Left forelimb (tissue), 1 donor: ENCODE data around the gene SYTL3.
A peak's percentile ranks its signal among the peaks of the same experiment; 100 is the strongest.
"Not testable (repeated sequence)": the region's sequence is repeated elsewhere in the genome, so short reads cannot be mapped to it uniquely, and the experiment has no call there.

Experiments
- DNase-seq: peaks from one replicate; pipeline ENCODE4 v3.0.0-alpha.2; 2018; ENCODE audit warnings: low spot score

SYTL3 gene

GRCh38 chr6:158773581-158774449 is 124.0 kb downstream of the SYTL3 start:
- peak; percentile 51 for DNase-seq

- no peak for DNase-seq
Observed at GRCh38 chr6:158774717-158775449, 125.0 kb downstream of the SYTL3 start.

- no peak for DNase-seq
Observed at GRCh38 chr6:158775832-158776231, 126.0 kb downstream of the SYTL3 start.

- no peak for DNase-seq
Observed at GRCh38 chr6:158776737-158777136, 126.9 kb downstream of the SYTL3 start.

- no peak for DNase-seq
Observed at GRCh38 chr6:158777510-158777909, 127.7 kb downstream of the SYTL3 start.

- no peak for DNase-seq
Observed at GRCh38 chr6:158778005-158778527, 128.2 kb downstream of the SYTL3 start.

- DNase-seq, result no peak
Observed at GRCh38 chr6:158780246-158780884, 130.5 kb downstream of the SYTL3 start.

GRCh38 chr6:158780988-158781691 is 131.3 kb downstream of the SYTL3 start:
- no peak for DNase-seq

- DNase-seq, result no peak
Observed at GRCh38 chr6:158781692-158782373, 132.0 kb downstream of the SYTL3 start.

- peak; percentile 36 for DNase-seq
Observed at GRCh38 chr6:158782432-158783166, 132.7 kb downstream of the SYTL3 start.

GRCh38 chr6:158783167-158783450 is 133.3 kb downstream of the SYTL3 start:
- DNase-seq, result no peak

- no peak for DNase-seq
Observed at GRCh38 chr6:158783851-158784250, 134.0 kb downstream of the SYTL3 start.

GRCh38 chr6:158784505-158784904 is 134.7 kb downstream of the SYTL3 start:
- DNase-seq, result no peak

- DNase-seq, result no peak
Observed at GRCh38 chr6:158785036-158785435, 135.2 kb downstream of the SYTL3 start.

- peak; percentile 31 for DNase-seq
Observed at GRCh38 chr6:158786645-158787304, 136.9 kb downstream of the SYTL3 start.

- no peak for DNase-seq
Observed at GRCh38 chr6:158787395-158787794, 137.5 kb downstream of the SYTL3 start.

GRCh38 chr6:158789115-158789917 is 139.5 kb downstream of the SYTL3 start:
- peak; percentile 46 for DNase-seq

- no peak for DNase-seq
Observed at GRCh38 chr6:158791274-158791855, 141.5 kb downstream of the SYTL3 start.

GRCh38 chr6:158792505-158792904 is 142.7 kb downstream of the SYTL3 start:
- not testable (repeated sequence) for DNase-seq
